Effector memory CD4-positive, alpha-beta T cell (primary cell): Measurements from ENCODE around the gene ALLC.

Experiments used
- DNase-seq, 3 donors: peaks; one replicate each; pipeline ENCODE4 v3.0.0-alpha.2; 2020
- H3K27ac ChIP-seq: 2 replicates; pipeline ENCODE4 v1.7.0; 2013; ENCODE audit warnings: mild to moderate bottlenecking, low read length, moderate library complexity; ENCODE audit not compliant: insufficient read depth, poor library complexity, severe bottlenecking
- H3K27me3 ChIP-seq: replicated peaks from 2 replicates; pipeline ENCODE4 v1.7.0; 2013; ENCODE audit warnings: mild to moderate bottlenecking, low read length; ENCODE audit not compliant: insufficient read depth, control insufficient read depth, poor library complexity, severe bottlenecking
- H3K36me3 ChIP-seq: 2 replicates; pipeline ENCODE4 v1.7.0; 2013; ENCODE audit warnings: mild to moderate bottlenecking, low read length, moderate library complexity; ENCODE audit not compliant: control insufficient read depth, insufficient read depth
- H3K4me1 ChIP-seq: 2 replicates; pipeline ENCODE4 v1.7.0; 2013; ENCODE audit warnings: low read length, mild to moderate bottlenecking; ENCODE audit not compliant: control insufficient read depth, insufficient read depth, poor library complexity, severe bottlenecking
- H3K4me3 ChIP-seq: 2 replicates; pipeline ENCODE4 v1.7.0; 2013; ENCODE audit warnings: low read length, low read depth, mild to moderate bottlenecking; ENCODE audit not compliant: insufficient read depth, poor library complexity, severe bottlenecking
- H3K9me3 ChIP-seq: 2 replicates; pipeline ENCODE4 v1.7.0; 2013; ENCODE audit warnings: mild to moderate bottlenecking, low read length, moderate library complexity; ENCODE audit not compliant: control insufficient read depth

The ALLC gene

GRCh38 chr2:3665886-3666612, 8.0 kb downstream of the ALLC start:
- H3K27ac ChIP-seq: no peak overlapping the region

GRCh38 chr2:3666613-3666975, 8.6 kb downstream of the ALLC start:
- H3K27me3 ChIP-seq: no peaks in the 10 kb centered on the region
- H3K36me3 ChIP-seq: no peaks in the 10 kb centered on the region
- no peak for DNase-seq
- no peaks in the 10 kb centered on the region for H3K9me3 ChIP-seq
- no peak overlapping the region for H3K27ac ChIP-seq
- no peak overlapping the region for H3K4me3 ChIP-seq
- no peaks in the 10 kb centered on the region for H3K4me1 ChIP-seq

More at GRCh38 chr2:3665886-3666612, 8.0 kb downstream of the ALLC start:
- Histone ChIP-seq H3K27me3 (no peaks in the 10 kb centered on the region), H3K4me1 (no peaks in the 10 kb centered on the region), H3K36me3 (no peaks in the 10 kb centered on the region), H3K4me3 (no peak overlapping the region), H3K9me3 (no peaks in the 10 kb centered on the region)
- DNase-seq: no peak

GRCh38 chr2:3667151-3667631, 9.2 kb downstream of the ALLC start:
- H3K27ac ChIP-seq: no peak overlapping the region
- no peak for DNase-seq
- H3K4me3 ChIP-seq: no peak overlapping the region
- H3K4me1 ChIP-seq: no peaks in the 10 kb centered on the region
- no peaks in the 10 kb centered on the region for H3K27me3 ChIP-seq
- H3K9me3 ChIP-seq: no peaks in the 10 kb centered on the region
- H3K36me3 ChIP-seq: no peaks in the 10 kb centered on the region

GRCh38 chr2:3669656-3670055, 11.7 kb downstream of the ALLC start:
- DNase-seq: no peak
- Histone ChIP-seq H3K4me3 (no peak overlapping the region), H3K36me3 (no peaks in the 10 kb centered on the region), H3K9me3 (no peaks in the 10 kb centered on the region), H3K27me3 (no peaks in the 10 kb centered on the region), H3K27ac (no peak overlapping the region), H3K4me1 (no peaks in the 10 kb centered on the region)

- Histone ChIP-seq H3K27me3 (no peaks in the 10 kb centered on the region), H3K4me1 (no peaks in the 10 kb centered on the region), H3K4me3 (no peak overlapping the region), H3K36me3 (no peaks in the 10 kb centered on the region), H3K27ac (no peak overlapping the region), H3K9me3 (no peaks in the 10 kb centered on the region)
- DNase-seq: no peak
These were observed 12.4 kb downstream of the ALLC start for GRCh38 chr2:3670376-3670775.

- no peaks in the 10 kb centered on the region for H3K36me3 ChIP-seq
- H3K4me1 ChIP-seq: no peaks in the 10 kb centered on the region
- no peaks in the 10 kb centered on the region for H3K9me3 ChIP-seq
- no peak overlapping the region for H3K4me3 ChIP-seq
- H3K27me3 ChIP-seq: no peaks in the 10 kb centered on the region
- no peak for DNase-seq
- no peak overlapping the region for H3K27ac ChIP-seq
These were observed 12.9 kb downstream of the ALLC start for GRCh38 chr2:3670941-3671340.

GRCh38 chr2:3672861-3673678, 15.1 kb downstream of the ALLC start:
- Histone ChIP-seq H3K36me3 (no peaks in the 10 kb centered on the region), H3K4me3 (no peak overlapping the region), H3K27me3 (no peaks in the 10 kb centered on the region), H3K9me3 (no peaks in the 10 kb centered on the region), H3K27ac (no peak overlapping the region), H3K4me1 (no peaks in the 10 kb centered on the region)
- no peak for DNase-seq

- no peaks in the 10 kb centered on the region for H3K36me3 ChIP-seq
- no peak overlapping the region for H3K27ac ChIP-seq
- H3K9me3 ChIP-seq: no peaks in the 10 kb centered on the region
- H3K4me3 ChIP-seq: no peak overlapping the region
- no peak for DNase-seq
- H3K27me3 ChIP-seq: no peaks in the 10 kb centered on the region
- no peaks in the 10 kb centered on the region for H3K4me1 ChIP-seq
These were observed 16.3 kb downstream of the ALLC start for GRCh38 chr2:3674066-3674845.

- H3K36me3 ChIP-seq: no peaks in the 10 kb centered on the region
- no peak overlapping the region for H3K4me3 ChIP-seq
- H3K27me3 ChIP-seq: no peaks in the 10 kb centered on the region
These were observed 17.7 kb downstream of the ALLC start for GRCh38 chr2:3675687-3676086.

More at GRCh38 chr2:3675687-3676086, 17.7 kb downstream of the ALLC start:
- no peaks in the 10 kb centered on the region for H3K9me3 ChIP-seq
- H3K4me1 ChIP-seq: no peaks in the 10 kb centered on the region
- no peak overlapping the region for H3K27ac ChIP-seq
- no peak for DNase-seq
